Middle frontal gyrus (tissue), 1 donor: ENCODE results near the gene PLEKHM1.
"Not testable (repeated sequence)": the region's sequence is repeated elsewhere in the genome, so short reads cannot be mapped to it uniquely, and the experiment has no call there.

Experiments used
- DNase-seq: peaks from one replicate; pipeline ENCODE4 v3.0.0-alpha.2; 2015; ENCODE audit warnings: low spot score; ENCODE audit errors: extremely low spot score

PLEKHM1 gene

GRCh38 chr17:45461524-45462327 is 28.8 kb downstream of the PLEKHM1 start:
- DNase-seq, result not testable (repeated sequence)

- DNase-seq, result not testable (repeated sequence)
These were observed 30.1 kb downstream of the PLEKHM1 start for GRCh38 chr17:45460422-45460821.

DNA sequence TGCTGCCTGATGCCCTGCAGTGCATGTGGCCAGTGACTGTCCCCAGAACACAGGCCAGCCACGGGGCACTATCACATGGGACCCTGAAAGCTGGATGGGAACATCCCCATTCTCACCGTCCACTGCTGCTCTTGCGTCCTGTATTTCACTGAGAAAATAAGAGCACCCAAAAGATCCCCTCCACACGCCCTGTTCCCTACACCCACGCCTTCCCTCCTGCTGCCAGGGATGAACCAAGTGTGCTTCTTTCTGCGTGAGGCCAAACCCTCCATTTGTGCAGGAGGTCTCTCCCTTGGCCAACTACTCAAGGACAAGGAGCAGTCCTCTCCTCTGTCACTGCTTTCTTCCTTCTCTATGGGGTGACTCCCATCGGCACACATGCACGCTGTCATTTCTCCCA is 36.2 kb downstream of the PLEKHM1 start:
- not testable (repeated sequence) for DNase-seq

- not testable (repeated sequence) for DNase-seq
These were observed 36.8 kb downstream of the PLEKHM1 start for GRCh38 chr17:45453731-45454130.

- DNase-seq, result not testable (repeated sequence)
These were observed 37.3 kb downstream of the PLEKHM1 start for GRCh38 chr17:45453225-45453534.

DNA sequence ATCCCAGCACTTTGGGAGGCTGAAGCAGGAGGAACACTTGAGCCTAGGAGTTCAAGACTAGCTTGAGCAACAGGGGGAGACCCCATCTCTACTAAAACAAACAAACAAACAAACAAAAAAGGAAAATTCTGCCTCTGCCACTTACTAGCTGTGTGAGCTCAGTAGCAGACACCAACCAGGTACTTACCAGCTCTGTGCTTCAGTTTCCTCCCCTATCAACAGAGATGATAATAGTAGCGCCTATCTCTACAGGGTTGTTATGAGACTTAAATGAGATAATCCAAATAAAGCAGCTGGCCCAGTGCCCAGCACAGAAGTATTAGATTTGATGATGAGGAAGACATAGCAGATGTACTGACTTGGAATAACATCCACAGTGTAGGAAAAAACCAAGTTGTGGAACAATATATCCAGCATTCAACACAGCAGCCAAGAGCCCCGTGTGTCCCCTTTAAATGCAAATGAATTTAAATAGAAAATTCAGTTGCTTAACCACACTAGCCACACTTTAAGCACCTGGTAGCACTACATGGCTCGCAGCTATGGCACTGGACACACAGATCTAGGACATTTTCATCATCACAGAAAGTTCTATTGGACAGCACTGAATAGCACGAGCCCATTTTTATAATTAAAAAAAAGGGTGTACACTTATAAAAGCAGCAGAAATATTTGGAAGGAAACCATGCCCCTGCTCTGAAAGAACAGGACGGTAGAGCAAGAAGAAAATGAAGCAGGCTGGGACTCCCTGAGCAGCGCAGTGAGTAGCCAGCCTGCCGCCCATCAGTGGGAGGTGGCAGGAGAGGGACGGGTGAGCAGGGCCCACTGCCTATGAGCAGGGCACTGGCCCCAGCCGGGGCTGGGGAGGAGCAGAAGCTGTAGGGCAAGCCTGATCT is 37.9 kb downstream of the PLEKHM1 start:
- DNase-seq, result not testable (repeated sequence)

DNA sequence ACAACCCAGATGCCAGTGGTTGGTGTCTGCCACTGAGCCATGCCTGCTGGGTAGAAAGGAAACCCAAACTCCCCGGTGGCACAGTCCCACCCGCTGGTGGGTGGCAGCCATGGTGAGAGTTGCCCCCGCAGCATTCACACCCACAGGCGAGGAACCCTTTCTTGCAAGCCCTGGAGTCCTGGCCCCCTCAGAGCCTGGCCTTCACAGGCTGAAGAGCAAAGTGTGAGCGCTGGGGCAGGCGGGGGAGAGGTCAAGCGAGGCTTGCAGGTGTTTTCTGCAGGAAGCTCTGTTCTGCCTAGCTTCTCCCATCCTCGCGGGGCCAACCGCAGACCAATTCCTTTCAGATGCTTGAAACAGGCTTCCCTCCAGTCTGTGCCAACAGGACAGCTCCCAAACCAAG is 38.9 kb downstream of the PLEKHM1 start:
- DNase-seq, result not testable (repeated sequence)

GRCh38 chr17:45451131-45451530 is 39.4 kb downstream of the PLEKHM1 start:
- no peak for DNase-seq

DNA sequence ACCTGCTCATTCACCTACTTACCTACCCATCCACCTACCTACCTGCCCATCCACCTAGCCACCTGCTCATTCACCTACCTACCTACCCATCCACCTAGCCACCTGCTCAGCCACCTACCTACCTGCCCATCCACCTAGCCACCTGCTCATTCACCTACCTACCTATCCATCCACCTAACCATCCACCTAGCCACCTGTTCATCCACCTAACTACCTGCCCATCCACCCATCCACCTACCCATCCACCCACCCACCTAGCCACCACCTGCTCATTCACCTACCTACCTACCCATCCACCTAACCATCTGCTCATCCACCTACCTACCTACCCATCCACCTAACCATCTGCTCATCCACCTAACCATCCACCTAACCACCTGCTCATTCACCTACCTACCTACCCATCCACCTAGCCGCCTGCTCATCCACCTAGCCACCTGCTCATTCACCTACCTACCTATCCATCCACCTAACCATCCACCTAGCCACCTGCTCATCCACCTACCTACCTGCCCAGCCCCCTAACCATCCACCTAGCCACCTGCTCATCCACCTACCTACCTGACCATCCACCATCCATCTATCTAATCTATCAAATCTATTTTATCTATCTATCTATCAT is 40.7 kb downstream of the PLEKHM1 start:
- DNase-seq, result not testable (repeated sequence)

GRCh38 chr17:45449260-45449659 is 41.3 kb downstream of the PLEKHM1 start:
- not testable (repeated sequence) for DNase-seq

DNA sequence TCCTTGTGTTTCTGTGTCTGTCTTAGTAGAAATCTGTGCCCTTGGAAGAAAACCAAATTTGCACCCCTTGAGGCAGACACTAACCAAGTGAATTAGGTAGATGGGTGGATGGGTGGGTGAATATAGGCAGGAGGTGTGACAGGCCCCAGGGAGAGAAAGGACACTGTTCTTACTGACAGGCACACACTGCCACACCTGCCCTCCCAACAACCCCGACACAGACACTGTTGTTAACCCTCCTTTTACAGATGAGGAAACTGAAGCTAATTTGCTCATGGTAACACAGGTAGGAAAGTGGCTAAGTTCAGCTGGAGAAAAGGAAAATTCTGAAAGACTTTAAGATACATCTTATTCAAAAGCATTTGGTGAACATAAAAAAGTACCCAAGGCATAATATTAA is 42.0 kb downstream of the PLEKHM1 start:
- DNase-seq, result not testable (repeated sequence)

- DNase-seq, result not testable (repeated sequence)
These were observed 42.5 kb downstream of the PLEKHM1 start for GRCh38 chr17:45448066-45448465.

DNA sequence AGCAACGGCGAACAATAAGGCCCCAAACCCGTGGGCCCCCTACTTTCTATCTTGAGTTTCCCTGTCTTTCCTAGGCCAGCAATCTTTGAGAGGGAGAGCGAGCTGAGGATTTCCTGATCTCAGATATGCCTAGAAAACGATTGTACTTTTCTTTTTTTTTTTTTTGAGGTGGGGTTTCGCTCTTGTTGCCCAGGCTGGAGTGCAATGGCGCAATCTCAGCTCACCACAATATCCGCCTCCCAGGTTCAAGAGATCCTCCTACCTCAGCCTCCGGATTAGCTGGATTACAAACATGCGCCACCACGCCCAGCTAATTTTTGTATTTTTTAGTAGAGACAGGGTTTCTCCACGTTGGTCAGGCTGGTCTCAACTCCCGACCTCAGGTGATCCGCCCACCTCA is 42.9 kb downstream of the PLEKHM1 start:
- not testable (repeated sequence) for DNase-seq

DNA sequence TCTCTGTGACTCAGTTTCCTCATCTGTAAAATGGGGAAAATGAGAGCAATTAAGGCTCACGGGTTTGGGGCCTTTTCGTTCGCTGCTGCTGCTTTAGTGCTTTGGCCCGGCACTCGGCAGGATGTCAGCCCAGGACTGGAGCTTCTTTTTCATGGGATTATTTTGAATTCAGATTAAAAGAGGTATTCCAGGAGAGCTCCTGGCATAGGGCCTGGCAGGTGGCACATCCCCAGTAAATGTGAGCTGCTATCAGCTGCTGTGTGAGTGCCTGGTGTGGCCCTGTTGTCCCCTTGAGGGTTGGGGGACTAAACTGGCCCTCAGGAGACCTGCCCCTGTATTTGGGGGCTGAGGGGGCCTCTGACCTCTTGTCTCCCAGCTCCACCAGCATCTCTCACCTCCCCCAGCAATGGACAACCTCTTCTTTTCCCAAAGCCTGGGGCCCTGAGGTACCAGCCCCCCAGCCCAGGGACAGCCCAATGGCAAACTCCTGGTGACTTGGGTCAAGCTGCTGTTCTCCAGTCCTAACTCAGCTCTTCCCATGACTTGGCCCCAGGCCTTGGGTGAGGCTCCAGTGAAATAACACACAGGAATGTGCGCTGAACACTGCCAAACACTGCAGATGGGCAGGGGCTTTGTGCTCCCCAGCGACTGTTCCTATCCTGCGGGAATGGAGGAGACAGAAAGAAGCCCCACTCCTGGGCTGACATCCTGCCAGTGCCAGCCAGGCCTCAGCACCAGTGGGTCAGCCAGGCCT is 43.5 kb downstream of the PLEKHM1 start:
- not testable (repeated sequence) for DNase-seq

- not testable (repeated sequence) for DNase-seq
These were observed 44.4 kb downstream of the PLEKHM1 start for GRCh38 chr17:45445901-45446743.

- DNase-seq, result not testable (repeated sequence)
These were observed 45.4 kb downstream of the PLEKHM1 start for GRCh38 chr17:45444856-45445820.

- not testable (repeated sequence) for DNase-seq
These were observed 46.2 kb downstream of the PLEKHM1 start for GRCh38 chr17:45444301-45444700.

- DNase-seq, result not testable (repeated sequence)
These were observed 46.9 kb downstream of the PLEKHM1 start for GRCh38 chr17:45443371-45444260.
